HepG2 (cell line): ENCODE results near the gene PALM3. TPM values are rescaled to one million over a fixed set of nuclear protein-coding genes. Genes with fewer than 3 reads are reported as not detected.

Experiments
- ATF1 ChIP-seq: IDR thresholded peaks from 2 replicates; pipeline ENCODE4 v1.6.1; 2016; ENCODE audit warnings: mild to moderate bottlenecking, control low read depth
- BHLHE40 ChIP-seq: IDR thresholded peaks from 2 replicates; pipeline ENCODE4 v1.6.1; 2011; ENCODE audit warnings: low read length, improper control_type of control experiment
- BORCS8-MEF2B ChIP-seq: sonication (generic); formaldehyde crosslinking; IDR thresholded peaks from 2 replicates; pipeline ENCODE4 v1.8.0; 2022; ENCODE audit warnings: mild to moderate bottlenecking, missing genetic modification reagents
- CBFB ChIP-seq: sonication (generic); formaldehyde crosslinking; IDR thresholded peaks from 2 replicates; pipeline ENCODE4 v1.4.0; 2020; ENCODE audit warnings: missing genetic modification reagents
- CEBPB ChIP-seq: IDR thresholded peaks from 2 replicates; pipeline ENCODE4 v1.6.1; 2011; ENCODE audit warnings: low read depth, low read length, improper control_type of control experiment, borderline replicate concordance
- CENPT ChIP-seq: sonication (generic); formaldehyde crosslinking; IDR thresholded peaks from 2 replicates; pipeline ENCODE4 v1.8.0; 2022; ENCODE audit warnings: low read depth, mild to moderate bottlenecking, moderate library complexity, missing genetic modification reagents
- FOXM1 ChIP-seq: sonication (generic); formaldehyde crosslinking; IDR thresholded peaks from 2 replicates; pipeline ENCODE4 v1.5.0; 2020; ENCODE audit warnings: missing genetic modification reagents
- GATA4 ChIP-seq: sonication (generic); IDR thresholded peaks from 2 replicates; pipeline ENCODE4 v1.6.1; 2016; ENCODE audit warnings: antibody characterized with exemption, low read depth, borderline replicate concordance
- HOXD1 ChIP-seq: sonication (generic); formaldehyde crosslinking; IDR thresholded peaks from 2 replicates; pipeline ENCODE4 v1.5.0; 2020; ENCODE audit warnings: missing genetic modification reagents
- KAT8 ChIP-seq: IDR thresholded peaks from 2 replicates; pipeline ENCODE4 v1.6.1; 2016; ENCODE audit warnings: missing genetic modification reagents, missing compliant biosample characterization
- KLF11 ChIP-seq: IDR thresholded peaks from 2 replicates; pipeline ENCODE4 v1.6.1; 2016; ENCODE audit warnings: missing compliant biosample characterization
- KLF15 ChIP-seq: sonication (generic); formaldehyde crosslinking; IDR thresholded peaks from 2 replicates; pipeline ENCODE4 v1.8.1; 2023; ENCODE audit warnings: borderline replicate concordance, mild to moderate bottlenecking, inconsistent platforms, missing genetic modification reagents, mixed read lengths
- MEIS2 ChIP-seq: sonication (generic); formaldehyde crosslinking; IDR thresholded peaks from 2 replicates; pipeline ENCODE4 v1.9.0; 2021; ENCODE audit warnings: mild to moderate bottlenecking, missing genetic modification reagents
- MZF1 ChIP-seq: sonication (generic); formaldehyde crosslinking; IDR thresholded peaks from 2 replicates; pipeline ENCODE4 v1.8.1; 2023; ENCODE audit warnings: mild to moderate bottlenecking, missing genetic modification reagents, borderline replicate concordance
- NCOA1 ChIP-seq: sonication (generic); formaldehyde crosslinking; IDR thresholded peaks from 2 replicates; pipeline ENCODE4 v1.9.0; 2021; ENCODE audit warnings: missing genetic modification reagents
- NFKBIZ ChIP-seq: IDR thresholded peaks from 2 replicates; pipeline ENCODE4 v1.6.1; 2018; ENCODE audit warnings: missing genetic modification reagents, missing compliant biosample characterization
- RFX3 ChIP-seq: IDR thresholded peaks from 2 replicates; pipeline ENCODE4 v1.6.1; 2016; ENCODE audit warnings: missing biosample characterization, missing genetic modification reagents
- ZNF136 ChIP-seq: sonication (generic); formaldehyde crosslinking; IDR thresholded peaks from 2 replicates; pipeline ENCODE4 v1.8.1; 2022; ENCODE audit warnings: low read depth, mild to moderate bottlenecking, moderate library complexity, missing genetic modification reagents
- ZNF446 ChIP-seq: sonication (generic); formaldehyde crosslinking; IDR thresholded peaks from 2 replicates; pipeline ENCODE4 v1.5.0; 2020; ENCODE audit warnings: mild to moderate bottlenecking, missing genetic modification reagents
- ZNF569 ChIP-seq: sonication (generic); formaldehyde crosslinking; IDR thresholded peaks from 2 replicates; pipeline ENCODE4 v1.5.0; 2020; ENCODE audit warnings: mild to moderate bottlenecking, missing genetic modification reagents, moderate library complexity, borderline replicate concordance
- ZNF768 ChIP-seq: sonication (generic); formaldehyde crosslinking; IDR thresholded peaks from 2 replicates; pipeline ENCODE4 v1.4.0; 2020; ENCODE audit warnings: missing genetic modification reagents
- ZNF777 ChIP-seq: sonication (generic); formaldehyde crosslinking; IDR thresholded peaks from 2 replicates; pipeline ENCODE4 v1.4.0; 2020; ENCODE audit warnings: missing genetic modification reagents
- polyA plus RNA-seq, 8 experiments: library from polyadenylated mRNA; depleted of rRNA in 3 of 8; stranded (reverse) in 7 of 8; unstranded in 1 of 8; fragments of >200 nt; fragmentation: Illumina TruSeq in 4 of 8; extraction: Trizol in 4 of 8; gene quantifications; 2 replicates each; pipeline versions ENCODE4 v1.2.1 to v1.2.3, GENCODE V29; 2011 to 2016; ENCODE audit warnings: low read depth in 4 of 8, missing spikeins in 1 of 8, mixed read lengths in 1 of 8; ENCODE audit not compliant: insufficient read depth in 1 of 8
- total RNA-seq, 5 experiments: library from RNA; depleted of rRNA; stranded (reverse); fragments of >200 nt; fragmentation: Illumina TruSeq; extraction: Trizol; gene quantifications; 2 replicates each; pipeline ENCODE4 v1.2.3, GENCODE V29; 2016; ENCODE audit warnings: low read depth in 1 of 5
- TF ChIP-seq, protein P1 (sequence below): sonication (generic); formaldehyde crosslinking; IDR thresholded peaks from 2 replicates; pipeline ENCODE4 v1.5.1; 2020; ENCODE audit warnings: missing genetic modification reagents, mild to moderate bottlenecking, borderline replicate concordance
- TF ChIP-seq, protein P2 (sequence below): sonication (generic); formaldehyde crosslinking; IDR thresholded peaks from 2 replicates; pipeline ENCODE4 v1.4.0; 2020; ENCODE audit warnings: mild to moderate bottlenecking, low read depth, missing genetic modification reagents
- TF ChIP-seq, protein P3 (sequence below): sonication (generic); formaldehyde crosslinking; IDR thresholded peaks from 2 replicates; pipeline ENCODE4 v1.4.0; 2020; ENCODE audit warnings: missing genetic modification reagents, borderline replicate concordance

PALM3 gene
- total and polyA plus RNA-seq, 2 of the 13 experiments (the other 11 are each of a cell fraction or from before 2014, with no cell fraction given), result 0.79 to 2.4 TPM

DNA sequence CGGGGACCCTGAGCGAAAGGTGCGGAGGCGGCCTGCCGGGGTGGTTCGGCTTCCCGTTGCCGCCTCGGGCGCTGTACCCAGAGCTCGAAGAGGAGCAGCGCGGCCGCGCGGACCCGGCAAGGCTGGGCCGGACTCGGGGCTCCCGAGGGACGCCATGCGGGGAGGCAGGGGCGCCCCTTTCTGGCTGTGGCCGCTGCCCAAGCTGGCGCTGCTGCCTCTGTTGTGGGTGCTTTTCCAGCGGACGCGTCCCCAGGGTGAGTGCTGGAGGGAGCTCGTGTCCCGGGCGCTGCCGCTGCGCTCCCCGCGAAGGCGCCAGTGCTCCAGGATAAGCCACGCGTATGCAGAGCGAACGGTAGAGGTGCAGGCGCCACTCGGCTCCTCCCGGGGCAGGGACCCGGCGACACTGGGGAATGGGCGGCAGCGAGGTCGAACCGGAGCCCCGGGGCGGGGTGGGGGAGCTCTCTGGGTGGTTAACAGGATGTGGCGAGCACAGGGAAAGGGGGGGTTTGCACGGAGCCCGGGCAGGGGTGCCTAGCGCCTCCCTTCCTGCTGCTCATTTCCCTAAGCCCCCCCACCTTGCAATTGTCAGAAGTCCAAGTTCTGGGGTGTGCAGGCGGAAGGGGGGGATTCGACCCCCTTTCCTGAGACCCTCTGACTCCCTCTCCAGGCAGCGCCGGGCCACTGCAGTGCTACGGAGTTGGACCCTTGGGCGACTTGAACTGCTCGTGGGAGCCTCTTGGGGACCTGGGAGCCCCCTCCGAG is 30.0 kb downstream of the PALM3 start, which contains the start of gene IL27RA (continued):
- TF ChIP-seq ZNF136 (CRISPR knock-in tag), result peak; percentile 51; the same call in 1 of the 2 replicates
- no peak for TF ChIP-seq ZNF569
- TF ChIP-seq MZF1 (CRISPR knock-in tag), result no peak
- 0 out of 2 replicates have a peak, but pooled peaks have one; percentile 10 for TF ChIP-seq KAT8 (CRISPR knock-in tag)
- no peak for TF ChIP-seq BHLHE40
- TF ChIP-seq NCOA1, result no peak
- no peak for TF ChIP-seq RFX3
- TF ChIP-seq, protein P1, sequence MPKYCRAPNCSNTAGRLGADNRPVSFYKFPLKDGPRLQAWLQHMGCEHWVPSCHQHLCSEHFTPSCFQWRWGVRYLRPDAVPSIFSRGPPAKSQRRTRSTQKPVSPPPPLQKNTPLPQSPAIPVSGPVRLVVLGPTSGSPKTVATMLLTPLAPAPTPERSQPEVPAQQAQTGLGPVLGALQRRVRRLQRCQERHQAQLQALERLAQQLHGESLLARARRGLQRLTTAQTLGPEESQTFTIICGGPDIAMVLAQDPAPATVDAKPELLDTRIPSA (CRISPR knock-in tag), result no peak
- no peak for TF ChIP-seq ZNF446 (CRISPR knock-in tag)
- TF ChIP-seq CEBPB, result no peak
- TF ChIP-seq FOXM1 (CRISPR knock-in tag), result no peak
- TF ChIP-seq MEIS2 (CRISPR knock-in tag), result 0 out of 2 replicates have a peak, but pooled peaks have one; percentile 18
- TF ChIP-seq, protein P2, sequence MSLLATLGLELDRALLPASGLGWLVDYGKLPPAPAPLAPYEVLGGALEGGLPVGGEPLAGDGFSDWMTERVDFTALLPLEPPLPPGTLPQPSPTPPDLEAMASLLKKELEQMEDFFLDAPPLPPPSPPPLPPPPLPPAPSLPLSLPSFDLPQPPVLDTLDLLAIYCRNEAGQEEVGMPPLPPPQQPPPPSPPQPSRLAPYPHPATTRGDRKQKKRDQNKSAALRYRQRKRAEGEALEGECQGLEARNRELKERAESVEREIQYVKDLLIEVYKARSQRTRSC (CRISPR knock-in tag), result no peak
- no peak for TF ChIP-seq ATF1 (CRISPR knock-in tag)
- TF ChIP-seq GATA4, result no peak
- TF ChIP-seq CENPT (CRISPR knock-in tag), result peak; percentile 85; the same call in 1 of the 2 replicates
- no peak for TF ChIP-seq KLF11 (CRISPR knock-in tag)
- no peak for TF ChIP-seq KLF15 (CRISPR knock-in tag)
- peak; percentile 26; the same call in 1 of the 2 replicates for TF ChIP-seq ZNF768 (CRISPR knock-in tag)
- 0 out of 2 replicates have a peak, but pooled peaks have one; percentile 31 for TF ChIP-seq HOXD1 (CRISPR knock-in tag)
- 0 out of 2 replicates have a peak, but pooled peaks have one; percentile 13 for TF ChIP-seq CBFB
- TF ChIP-seq, protein P3, sequence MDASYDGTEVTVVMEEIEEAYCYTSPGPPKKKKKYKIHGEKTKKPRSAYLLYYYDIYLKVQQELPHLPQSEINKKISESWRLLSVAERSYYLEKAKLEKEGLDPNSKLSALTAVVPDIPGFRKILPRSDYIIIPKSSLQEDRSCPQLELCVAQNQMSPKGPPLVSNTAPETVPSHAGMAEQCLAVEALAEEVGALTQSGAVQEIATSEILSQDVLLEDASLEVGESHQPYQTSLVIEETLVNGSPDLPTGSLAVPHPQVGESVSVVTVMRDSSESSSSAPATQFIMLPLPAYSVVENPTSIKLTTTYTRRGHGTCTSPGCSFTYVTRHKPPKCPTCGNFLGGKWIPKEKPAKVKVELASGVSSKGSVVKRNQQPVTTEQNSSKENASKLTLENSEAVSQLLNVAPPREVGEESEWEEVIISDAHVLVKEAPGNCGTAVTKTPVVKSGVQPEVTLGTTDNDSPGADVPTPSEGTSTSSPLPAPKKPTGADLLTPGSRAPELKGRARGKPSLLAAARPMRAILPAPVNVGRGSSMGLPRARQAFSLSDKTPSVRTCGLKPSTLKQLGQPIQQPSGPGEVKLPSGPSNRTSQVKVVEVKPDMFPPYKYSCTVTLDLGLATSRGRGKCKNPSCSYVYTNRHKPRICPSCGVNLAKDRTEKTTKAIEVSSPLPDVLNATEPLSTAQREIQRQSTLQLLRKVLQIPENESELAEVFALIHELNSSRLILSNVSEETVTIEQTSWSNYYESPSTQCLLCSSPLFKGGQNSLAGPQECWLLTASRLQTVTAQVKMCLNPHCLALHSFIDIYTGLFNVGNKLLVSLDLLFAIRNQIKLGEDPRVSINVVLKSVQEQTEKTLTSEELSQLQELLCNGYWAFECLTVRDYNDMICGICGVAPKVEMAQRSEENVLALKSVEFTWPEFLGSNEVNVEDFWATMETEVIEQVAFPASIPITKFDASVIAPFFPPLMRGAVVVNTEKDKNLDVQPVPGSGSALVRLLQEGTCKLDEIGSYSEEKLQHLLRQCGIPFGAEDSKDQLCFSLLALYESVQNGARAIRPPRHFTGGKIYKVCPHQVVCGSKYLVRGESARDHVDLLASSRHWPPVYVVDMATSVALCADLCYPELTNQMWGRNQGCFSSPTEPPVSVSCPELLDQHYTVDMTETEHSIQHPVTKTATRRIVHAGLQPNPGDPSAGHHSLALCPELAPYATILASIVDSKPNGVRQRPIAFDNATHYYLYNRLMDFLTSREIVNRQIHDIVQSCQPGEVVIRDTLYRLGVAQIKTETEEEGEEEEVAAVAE, result no peak
- peak; percentile 85 for TF ChIP-seq ZNF777
- no peak for TF ChIP-seq NFKBIZ (CRISPR knock-in tag)
- TF ChIP-seq BORCS8-MEF2B, result no peak; the same call in 1 of the 2 replicates
